ENCODE results near the gene RNH1. TPM values are rescaled to one million over a fixed set of nuclear protein-coding genes. Genes with fewer than 3 reads are reported as not detected.
A peak's percentile ranks its signal among the peaks of the same experiment; 100 is the strongest.

The RNH1 gene
- total RNA-seq, 1 donor from 2014 or later = 151 TPM

DNA sequence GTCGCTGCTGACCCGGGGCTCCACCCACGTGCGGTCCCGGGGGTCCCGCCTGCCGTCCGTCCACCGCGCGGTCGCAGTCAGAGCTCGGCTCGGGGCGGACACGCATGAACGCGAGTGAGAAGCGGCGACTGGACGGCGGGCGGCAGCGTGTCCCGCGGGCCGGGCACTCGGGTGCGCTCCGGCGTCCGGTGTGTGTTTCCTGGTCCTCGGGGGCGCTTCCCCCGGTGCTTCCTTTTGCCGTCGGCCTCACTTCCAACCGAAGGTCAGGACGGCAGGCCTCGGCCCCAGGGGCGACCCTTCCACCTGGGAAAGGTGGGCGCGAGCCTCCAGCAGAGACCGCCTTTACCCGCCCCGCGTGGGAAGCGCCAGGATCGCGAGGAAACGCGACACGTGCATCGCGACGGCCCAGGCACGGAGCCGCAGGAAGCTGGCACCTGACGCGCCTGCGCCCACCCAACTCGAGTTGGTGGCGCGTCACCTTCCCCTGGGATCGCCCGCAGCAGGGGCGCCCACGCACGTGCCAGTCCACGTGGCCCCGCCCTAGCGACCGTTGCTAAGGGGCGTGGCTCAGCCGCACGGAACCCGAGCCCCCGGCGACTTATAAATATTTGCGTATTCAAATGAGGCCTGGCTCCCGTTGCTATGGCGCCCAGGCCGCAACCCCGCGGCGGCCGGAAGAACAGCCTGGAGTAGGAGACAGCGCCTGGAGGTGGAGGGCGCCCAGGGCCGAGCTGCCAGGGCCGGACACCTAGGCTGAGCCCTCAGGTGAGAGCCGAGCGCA, 30.0 kb upstream of the RNH1 start, which contains the start of gene LRRC56:
Gene LRRC56 (plus strand): TSS at position 687 of the 781 bp plus-strand sequence. CDS start 3,158 bp downstream, outside the sequence.
- TF ChIP-seq, protein P1, sequence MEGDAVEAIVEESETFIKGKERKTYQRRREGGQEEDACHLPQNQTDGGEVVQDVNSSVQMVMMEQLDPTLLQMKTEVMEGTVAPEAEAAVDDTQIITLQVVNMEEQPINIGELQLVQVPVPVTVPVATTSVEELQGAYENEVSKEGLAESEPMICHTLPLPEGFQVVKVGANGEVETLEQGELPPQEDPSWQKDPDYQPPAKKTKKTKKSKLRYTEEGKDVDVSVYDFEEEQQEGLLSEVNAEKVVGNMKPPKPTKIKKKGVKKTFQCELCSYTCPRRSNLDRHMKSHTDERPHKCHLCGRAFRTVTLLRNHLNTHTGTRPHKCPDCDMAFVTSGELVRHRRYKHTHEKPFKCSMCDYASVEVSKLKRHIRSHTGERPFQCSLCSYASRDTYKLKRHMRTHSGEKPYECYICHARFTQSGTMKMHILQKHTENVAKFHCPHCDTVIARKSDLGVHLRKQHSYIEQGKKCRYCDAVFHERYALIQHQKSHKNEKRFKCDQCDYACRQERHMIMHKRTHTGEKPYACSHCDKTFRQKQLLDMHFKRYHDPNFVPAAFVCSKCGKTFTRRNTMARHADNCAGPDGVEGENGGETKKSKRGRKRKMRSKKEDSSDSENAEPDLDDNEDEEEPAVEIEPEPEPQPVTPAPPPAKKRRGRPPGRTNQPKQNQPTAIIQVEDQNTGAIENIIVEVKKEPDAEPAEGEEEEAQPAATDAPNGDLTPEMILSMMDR (IDR thresholded peaks at IDR 0.05) = no peak
- Mint-ChIP-seq H3K27ac (ENCODE audit: unreplicated experiment) (peak within 1 kb of the TSS; percentile 79), H3K27me3 (ENCODE audit: unreplicated experiment) (no peaks in the 10 kb centered on the region)

DNA sequence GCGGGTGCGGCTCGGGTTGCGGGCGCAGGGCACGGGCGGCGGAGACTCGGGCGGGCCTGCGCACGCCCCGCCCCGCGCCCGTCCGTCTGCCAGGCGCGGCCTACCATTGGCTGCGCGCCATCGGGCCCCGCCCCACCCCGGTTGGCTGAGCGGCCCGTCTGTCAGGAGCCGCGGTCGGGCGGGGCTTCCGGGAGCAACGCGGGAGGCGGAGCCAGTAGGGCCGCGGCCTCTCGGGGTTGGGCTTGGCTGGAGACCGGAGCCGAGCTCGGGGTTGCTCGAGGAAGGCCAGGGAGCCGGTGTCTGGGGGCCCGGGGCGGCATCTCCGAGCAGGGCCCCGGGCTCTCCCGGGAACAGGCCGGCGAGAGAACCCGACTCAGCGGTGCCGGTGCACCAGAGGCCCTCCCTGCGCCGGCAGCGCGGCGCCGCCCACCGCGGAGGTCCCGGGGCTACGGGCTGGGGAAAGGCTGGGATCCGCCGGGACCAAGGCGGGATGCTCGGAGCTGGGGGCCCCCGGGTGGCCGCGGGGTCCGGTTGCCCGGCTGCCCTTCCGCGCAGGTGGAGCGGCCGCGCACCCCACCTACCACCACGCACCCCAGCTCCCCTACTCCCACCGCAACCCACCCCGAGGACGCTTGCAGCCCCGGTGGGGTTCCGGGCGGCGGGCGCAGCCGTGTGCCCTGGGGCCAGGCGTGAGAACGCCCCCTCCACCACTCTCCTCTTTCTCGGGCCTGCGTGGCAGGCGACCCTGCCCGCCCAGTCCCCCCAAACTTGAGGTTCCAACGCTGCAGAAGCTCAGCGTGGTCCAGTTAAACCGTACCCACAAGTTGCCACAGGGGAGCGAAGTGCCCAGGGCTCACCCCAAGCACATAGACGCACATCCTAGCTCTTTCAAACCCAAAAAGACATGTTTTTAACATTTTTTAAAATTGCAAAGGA, 28.7 kb upstream of the RNH1 start, which contains the start of gene HRAS:
Gene HRAS (minus strand): TSS at position 58 of the 936 bp plus-strand sequence.
- Mint-ChIP-seq H3K9me3 (ENCODE audit: unreplicated experiment) (no peaks in the 10 kb centered on the region), H3K4me3 (ENCODE audit: unreplicated experiment) (peak within 1 kb of the TSS; percentile 81), H3K36me3 (ENCODE audit: unreplicated experiment) (peaks cover 6% of the 10 kb centered on the region), H3K4me1 (ENCODE audit: unreplicated experiment) (peaks cover 13% of the 10 kb centered on the region), H3K27ac (ENCODE audit: unreplicated experiment) (peak within 1 kb of the TSS; percentile 79), H3K27me3 (ENCODE audit: unreplicated experiment) (no peaks in the 10 kb centered on the region)
- TF ChIP-seq, protein P1 (IDR thresholded peaks at IDR 0.05) = no peak
- DNase-seq (ENCODE audit: extremely low spot score, unreplicated experiment) = peak; percentile 99

More for the DNA sequence above, 30.0 kb upstream of the RNH1 start, which contains the start of gene LRRC56:
- DNase-seq (ENCODE audit: extremely low spot score, unreplicated experiment) = peak; percentile 93
- Mint-ChIP-seq H3K4me1 (ENCODE audit: unreplicated experiment) (peaks cover 13% of the 10 kb centered on the region), H3K36me3 (ENCODE audit: unreplicated experiment) (peaks cover 3% of the 10 kb centered on the region), H3K4me3 (ENCODE audit: unreplicated experiment) (peak within 1 kb of the TSS; percentile 81), H3K9me3 (ENCODE audit: unreplicated experiment) (no peaks in the 10 kb centered on the region)

DNA sequence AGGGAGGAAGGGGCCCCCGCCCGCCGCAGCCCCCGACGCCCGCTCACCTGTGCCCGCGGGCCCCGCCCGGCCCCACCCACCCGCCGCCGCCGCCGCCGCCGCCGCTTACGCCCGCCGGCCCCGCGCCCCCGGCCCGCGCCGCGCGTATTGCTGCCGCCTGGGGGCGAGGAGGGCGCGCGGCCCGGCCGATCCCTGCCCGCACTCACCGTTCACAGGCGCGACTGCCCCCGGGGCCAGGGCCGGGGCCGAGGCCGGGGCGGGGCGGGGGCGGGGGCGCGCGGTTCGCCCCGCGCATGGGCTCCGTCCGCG, 28.1 kb upstream of the RNH1 start:
- H3K4me1 Mint-ChIP-seq (ENCODE audit: unreplicated experiment) = peaks cover 13% of the 10 kb centered on the region
- H3K4me3 Mint-ChIP-seq (ENCODE audit: unreplicated experiment) = no peak overlapping the region
- TF ChIP-seq, protein P1 (IDR thresholded peaks at IDR 0.05) = no peak
- H3K9me3 Mint-ChIP-seq (ENCODE audit: unreplicated experiment) = no peaks in the 10 kb centered on the region
- peaks cover 6% of the 10 kb centered on the region for H3K36me3 Mint-ChIP-seq (ENCODE audit: unreplicated experiment)
- DNase-seq (ENCODE audit: extremely low spot score, unreplicated experiment) = no peak
- no peak overlapping the region for H3K27ac Mint-ChIP-seq (ENCODE audit: unreplicated experiment)
- H3K27me3 Mint-ChIP-seq (ENCODE audit: unreplicated experiment) = no peaks in the 10 kb centered on the region

DNA sequence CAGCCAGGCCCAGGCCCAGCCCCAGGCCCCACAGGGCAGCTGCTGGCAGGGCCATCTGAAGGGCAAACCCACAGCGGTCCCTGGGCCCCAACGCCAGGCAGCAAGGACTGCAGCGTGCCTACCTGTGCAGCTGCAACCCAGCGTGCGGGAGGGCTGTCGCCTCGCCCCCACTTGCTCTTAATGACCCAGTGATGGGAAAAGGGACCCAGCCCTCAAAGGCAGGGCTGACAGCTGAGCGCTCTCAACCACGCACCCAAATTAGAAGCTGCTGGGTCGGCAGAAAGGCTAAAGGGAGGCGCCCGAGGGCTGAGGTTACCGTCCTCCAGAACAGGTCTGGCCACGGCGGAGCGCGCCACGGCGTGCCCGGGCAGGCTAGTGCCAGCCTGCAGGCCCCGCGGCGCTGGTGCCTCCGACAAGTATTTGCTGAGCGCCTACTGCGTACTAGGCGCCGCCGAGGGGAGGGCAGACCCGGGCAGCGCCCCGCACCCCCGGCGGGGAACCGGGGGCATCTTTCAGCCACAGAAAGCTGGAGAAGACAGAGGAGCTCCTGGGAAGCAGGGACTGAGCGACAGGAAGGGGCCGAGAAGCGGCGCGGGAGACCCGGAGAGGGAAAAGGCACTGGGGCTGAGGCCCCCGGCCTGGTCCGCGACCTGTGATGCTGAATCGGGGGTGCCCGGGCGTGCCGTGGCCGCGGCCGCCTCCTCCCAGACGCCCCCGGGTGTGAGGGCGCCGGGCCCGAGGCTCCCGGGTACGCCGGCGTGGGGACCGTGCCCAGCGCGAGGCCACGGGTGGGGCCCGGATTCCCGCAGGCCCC, 27.6 kb upstream of the RNH1 start:
- TF ChIP-seq, protein P1 (IDR thresholded peaks at IDR 0.05) = no peak
- peak overlapping the region; percentile 74 for H3K4me3 Mint-ChIP-seq (ENCODE audit: unreplicated experiment)
- peaks cover 13% of the 10 kb centered on the region for H3K4me1 Mint-ChIP-seq (ENCODE audit: unreplicated experiment)
- H3K9me3 Mint-ChIP-seq (ENCODE audit: unreplicated experiment) = no peaks in the 10 kb centered on the region
- peaks cover 6% of the 10 kb centered on the region for H3K36me3 Mint-ChIP-seq (ENCODE audit: unreplicated experiment)
- H3K27me3 Mint-ChIP-seq (ENCODE audit: unreplicated experiment) = no peaks in the 10 kb centered on the region
- DNase-seq (ENCODE audit: extremely low spot score, unreplicated experiment) = no peak
- no peak overlapping the region for H3K27ac Mint-ChIP-seq (ENCODE audit: unreplicated experiment)
